IMR-90 (cell line): Measurements from ENCODE around the gene EHBP1. TPM values are rescaled to one million over a fixed set of nuclear protein-coding genes. Genes with fewer than 3 reads are reported as not detected.

Experiments
- ATAC-seq: fragments of 200-7000 bp; cut with Tn5 transposase; 2 replicates; pipeline ENCODE4 v1.9.1; 2020; ENCODE audit warnings: low read depth, mild to moderate bottlenecking, moderate library complexity
- BruUV-seq: library from RNA; stranded (reverse); fragments of 400-500 nt; replicated peaks from 2 replicates; lab custom pipeline; 2021; lab: Mats Ljungman, UMichigan
- CTCF ChIA-PET: fragments of 300-600 bp; formaldehyde crosslinking; extraction: SDS; loops from one replicate; lab custom pipeline; 2021; ENCODE audit warnings: antibody characterized with exemption; lab: Yijun Ruan, JAX
- POLR2A ChIA-PET: fragments of 300-600 bp; sonication (Branson Sonifier 250); formaldehyde crosslinking; loops from one replicate; lab custom pipeline; 2022; ENCODE audit warnings: antibody characterized with exemption; ENCODE audit not compliant: unreplicated experiment; lab: Charles Lee
- DNase-seq: peaks from one replicate; pipeline ENCODE4 v3.0.0; 2013
- H2AFZ ChIP-seq: replicated peaks from 2 replicates; pipeline ENCODE3; 2013; ENCODE audit warnings: low read length, mild to moderate bottlenecking; ENCODE audit not compliant: poor library complexity
- H2AK5ac ChIP-seq: 2 replicates; pipeline ENCODE4 v1.6.1; 2013; ENCODE audit warnings: low read depth, low read length, inconsistent platforms
- H2AK9ac ChIP-seq: replicated peaks from 2 replicates; pipeline ENCODE3; 2013; ENCODE audit warnings: mild to moderate bottlenecking, low read depth, low read length, moderate library complexity; ENCODE audit not compliant: poor library complexity
- H2BK120ac ChIP-seq: 2 replicates; pipeline ENCODE4 v1.6.1; 2013; ENCODE audit warnings: low read depth, low read length, inconsistent platforms
- H2BK15ac ChIP-seq: 3 replicates; pipeline ENCODE4 v1.6.1; 2013; ENCODE audit warnings: low read depth, low read length, inconsistent platforms
- H2BK20ac ChIP-seq: 2 replicates; pipeline ENCODE4 v1.6.1; 2013; ENCODE audit warnings: low read depth, mild to moderate bottlenecking, inconsistent platforms, low read length, moderate library complexity
- H2BK5ac ChIP-seq: 2 replicates; pipeline ENCODE4 v1.6.1; 2013; ENCODE audit warnings: mild to moderate bottlenecking, low read depth, low read length, inconsistent platforms; ENCODE audit not compliant: poor library complexity, severe bottlenecking
- H3K14ac ChIP-seq: replicated peaks from 2 replicates; pipeline ENCODE4 v1.6.1; 2013; ENCODE audit warnings: low read depth, low read length, inconsistent platforms
- H3K18ac ChIP-seq: 2 replicates; pipeline ENCODE4 v1.6.1; 2013; ENCODE audit warnings: low read depth, low read length, control low read depth
- H3K23ac ChIP-seq: 2 replicates; pipeline ENCODE4 v1.6.1; 2013; ENCODE audit warnings: low read depth, low read length, inconsistent platforms
- H3K27ac ChIP-seq: 2 replicates; pipeline ENCODE4 v1.5.1; 2013; ENCODE audit warnings: mild to moderate bottlenecking, control low read depth, low read length; ENCODE audit not compliant: insufficient read depth
- H3K27me3 ChIP-seq: 2 replicates; pipeline ENCODE4 v1.6.1; 2013; ENCODE audit warnings: low read length; ENCODE audit not compliant: control insufficient read depth, insufficient read depth
- H3K36me3 ChIP-seq: 2 replicates; pipeline ENCODE4 v1.6.1; 2013; ENCODE audit warnings: low read length, mixed read lengths; ENCODE audit not compliant: control insufficient read depth, insufficient read depth
- H3K4ac ChIP-seq: 2 replicates; pipeline ENCODE4 v1.6.1; 2013; ENCODE audit warnings: low read depth, low read length, inconsistent platforms
- H3K4me1 ChIP-seq: 2 replicates; pipeline ENCODE4 v1.6.1; 2013; ENCODE audit warnings: low read length, mixed read lengths; ENCODE audit not compliant: control insufficient read depth, insufficient read depth
- H3K4me2 ChIP-seq: 2 replicates; pipeline ENCODE4 v1.6.1; 2013; ENCODE audit warnings: low read depth, mild to moderate bottlenecking, control low read depth, low read length, moderate library complexity
- H3K4me3 ChIP-seq: 2 replicates; pipeline ENCODE4 v1.5.1; 2013; ENCODE audit warnings: low read depth, mild to moderate bottlenecking, control low read depth, low read length, moderate library complexity; ENCODE audit not compliant: insufficient read depth
- H3K56ac ChIP-seq: 2 replicates; pipeline ENCODE4 v1.6.1; 2013; ENCODE audit warnings: low read length, inconsistent platforms; ENCODE audit not compliant: insufficient read depth; ENCODE audit errors: extremely low read depth
- H3K79me1 ChIP-seq, 2 experiments: 2 replicates each; pipeline ENCODE4 v1.6.1; 2013; ENCODE audit warnings: low read length in 2 of 2, inconsistent platforms in 1 of 2, low read depth in 1 of 2
- H3K9ac ChIP-seq: 2 replicates; pipeline ENCODE4 v1.6.1; 2013; ENCODE audit warnings: low read depth, low read length, control low read depth
- H3K9me1 ChIP-seq: 2 replicates; pipeline ENCODE4 v1.6.1; 2013; ENCODE audit warnings: low read length, inconsistent platforms; ENCODE audit not compliant: insufficient read depth
- H3K9me3 ChIP-seq: 2 replicates; pipeline ENCODE4 v1.6.1; 2013; ENCODE audit warnings: low read length; ENCODE audit not compliant: control insufficient read depth, insufficient read depth
- H4K20me1 ChIP-seq: 2 replicates; pipeline ENCODE4 v1.6.1; 2013; ENCODE audit warnings: low read length, inconsistent platforms; ENCODE audit not compliant: insufficient read depth
- H4K5ac ChIP-seq: 2 replicates; pipeline ENCODE4 v1.6.1; 2013; ENCODE audit warnings: mild to moderate bottlenecking, low read depth, low read length, control low read depth
- H4K8ac ChIP-seq, 2 experiments: 2 replicates each; pipeline ENCODE4 v1.6.1; 2013; ENCODE audit warnings: low read depth in 2 of 2, low read length in 2 of 2, control low read depth in 1 of 2, inconsistent platforms in 1 of 2
- H4K91ac ChIP-seq: 2 replicates; pipeline ENCODE4 v1.6.1; 2013; ENCODE audit warnings: low read depth, low read length, inconsistent platforms; ENCODE audit not compliant: insufficient read depth
- BHLHE40 ChIP-seq: fragments of 150-350 bp; IDR thresholded peaks from 2 replicates; pipeline ENCODE4 v1.6.1; 2016; ENCODE audit warnings: mild to moderate bottlenecking, low read depth, low read length
- CEBPB ChIP-seq: IDR thresholded peaks from 2 replicates; pipeline ENCODE4 v1.6.1; 2012; ENCODE audit warnings: low read depth, low read length, improper control_type of control experiment
- CHD1 ChIP-seq: IDR thresholded peaks from 2 replicates; pipeline ENCODE4 v1.6.1; 2012; ENCODE audit warnings: low read depth, low read length, improper control_type of control experiment
- CTCF ChIP-seq: conservative IDR thresholded peaks from 2 replicates; pipeline ENCODE4 v1.5.1; 2012; ENCODE audit warnings: mild to moderate bottlenecking, low read depth, low read length, improper control_type of control experiment
- ELK1 ChIP-seq: fragments of 150-350 bp; IDR thresholded peaks from 2 replicates; pipeline ENCODE4 v1.6.1; 2016; ENCODE audit warnings: low read depth, mild to moderate bottlenecking, low read length, moderate library complexity, borderline replicate concordance
- FOS ChIP-seq: fragments of 150-350 bp; IDR thresholded peaks from 2 replicates; pipeline ENCODE4 v1.6.1; 2016; ENCODE audit warnings: low read depth, low read length
- MAFK ChIP-seq: IDR thresholded peaks from 2 replicates; pipeline ENCODE4 v1.6.1; 2012; ENCODE audit warnings: low read depth, low read length, improper control_type of control experiment
- MAZ ChIP-seq: IDR thresholded peaks from 2 replicates; pipeline ENCODE4 v1.6.1; 2012; ENCODE audit warnings: low read depth, mild to moderate bottlenecking, low read length, improper control_type of control experiment, moderate library complexity, borderline replicate concordance
- MXI1 ChIP-seq: IDR thresholded peaks from 2 replicates; pipeline ENCODE4 v1.6.1; 2012; ENCODE audit warnings: low read depth, mild to moderate bottlenecking, low read length, moderate library complexity, borderline replicate concordance
- NFE2L2 ChIP-seq: fragments of 150-350 bp; IDR thresholded peaks from 2 replicates; pipeline ENCODE4 v1.6.1; 2016; ENCODE audit warnings: low read depth, mild to moderate bottlenecking, low read length
- POLR2A ChIP-seq: IDR thresholded peaks from 2 replicates; pipeline ENCODE4 v1.6.1; 2012; ENCODE audit warnings: mild to moderate bottlenecking, low read depth, low read length
- RAD21 ChIP-seq: IDR thresholded peaks from 2 replicates; pipeline ENCODE4 v1.6.1; 2012; ENCODE audit warnings: low read length, improper control_type of control experiment
- RCOR1 ChIP-seq: IDR thresholded peaks from 2 replicates; pipeline ENCODE4 v1.6.1; 2012; ENCODE audit warnings: mild to moderate bottlenecking, low read length, improper control_type of control experiment; ENCODE audit not compliant: insufficient replicate concordance
- RFX5 ChIP-seq: IDR thresholded peaks from 2 replicates; pipeline ENCODE4 v1.8.0; 2012; ENCODE audit warnings: low read depth, mild to moderate bottlenecking, low read length, moderate library complexity
- SMC3 ChIP-seq: fragments of 150-350 bp; IDR thresholded peaks from 2 replicates; pipeline ENCODE4 v1.6.1; 2016; ENCODE audit warnings: low read depth, mild to moderate bottlenecking, antibody characterized with exemption, low read length, moderate library complexity
- USF2 ChIP-seq: fragments of 150-350 bp; IDR thresholded peaks from 2 replicates; pipeline ENCODE4 v1.6.1; 2017; ENCODE audit warnings: mild to moderate bottlenecking, antibody characterized with exemption, low read length, low read depth
- WGBS, 2 experiments: methylation state at CpG; one replicate each; pipeline versions ENCODE4 v1.1.5 to v1.1.7; 2013; ENCODE audit warnings: missing lambda C conversion rate in 2 of 2; ENCODE audit not compliant: insufficient read length in 1 of 2; ENCODE audit errors: extremely low coverage in 2 of 2; 5-methylcytosine and 5-hydroxymethylcytosine counted together
- dilution Hi-C: fragments of 300-500 bp; cut with HindIII; formaldehyde crosslinking; loops from one replicate; pipeline ENCODE4 v1.14.3; 2018; ENCODE audit warnings: low sequenced_read_pairs; ENCODE audit not compliant: unreplicated experiment
- in situ Hi-C: fragments of 300-500 bp; cut with MboI; formaldehyde crosslinking; loops from 3 replicates; pipeline ENCODE4 v1.14.3; 2019; ENCODE audit warnings: low sequenced_read_pairs, inconsistent platforms, mixed read lengths
- intact Hi-C: fragments of 100-400 bp; cut with micrococcal nuclease; formaldehyde crosslinking; loops from 2 replicates; pipeline ENCODE4 v1.10.0; 2022
- polyA plus RNA-seq, 3 experiments: library from polyadenylated mRNA; depleted of rRNA; stranded (reverse); fragments of >200 nt; gene quantifications; 2 replicates each; pipeline ENCODE4 v1.2.3, GENCODE V29; 2012; ENCODE audit warnings: low replicate concordance in 1 of 3
- total RNA-seq: library from RNA; depleted of rRNA; stranded (reverse); fragments of >200 nt; gene quantifications from 2 replicates; pipeline ENCODE4 v1.2.3, GENCODE V29; 2012

Gene EHBP1
- total and polyA plus RNA-seq, 2 of the 4 experiments (the other 2 are of a cell fraction): 28.3 to 44.4 TPM

- Histone ChIP-seq H3K27me3 (no peaks in the 10 kb centered on the region), H4K5ac (no peak overlapping the region), H4K20me1 (no peaks in the 10 kb centered on the region), H2BK20ac (no peak overlapping the region), H3K18ac (no peak overlapping the region), H3K4me2 (no peak overlapping the region), H2AK9ac (no peak overlapping the region), H3K9ac (no peak overlapping the region), H3K14ac (no peak overlapping the region), H2AK5ac (no peak overlapping the region), H2AFZ (no peak overlapping the region), H3K4me3 (no peak overlapping the region), H3K9me3 (peaks cover 6% of the 10 kb centered on the region; the same call in 1 of the 2 replicates), H3K36me3 (peaks cover 12% of the 10 kb centered on the region; the same call in 1 of the 2 replicates), H2BK5ac (no peak overlapping the region), H3K4ac (no peak overlapping the region), H3K79me1 (peaks cover 0 to 2% of the 10 kb centered on the region in 2 experiments; a peak in 1 of 4 replicates), H3K27ac (no peak overlapping the region), H4K8ac (no peak overlapping the region), H2BK15ac (no peak overlapping the region), H3K9me1 (no peaks in the 10 kb centered on the region), H3K4me1 (no peaks in the 10 kb centered on the region), H3K23ac (no peak overlapping the region), H3K56ac (no peak overlapping the region), H2BK120ac (no peak overlapping the region), H4K91ac (no peak overlapping the region)
- POLR2A ChIA-PET: no interaction called here
- ATAC-seq (no peak), DNase-seq (no peak)
- BruUV-seq: no TSS peak
- 83% methylated on average over 1 of the region's 2 CpGs; no CpG with 5 or more reads in 1 of the 2 experiments for WGBS, 2 experiments
- dilution Hi-C loops (no loop called here), intact Hi-C loops (no loop called here), in situ Hi-C loops (no loop called here)
- TF ChIP-seq POLR2A: no peak
- no peak for TF ChIP-seq ELK1
- TF ChIP-seq CEBPB: no peak
- no peak for TF ChIP-seq RFX5
- no peak for TF ChIP-seq CHD1
- no peak for TF ChIP-seq NFE2L2
- TF ChIP-seq RAD21: no peak
- TF ChIP-seq CTCF: no peak
- no peak for TF ChIP-seq MAZ
- TF ChIP-seq SMC3: no peak
- no peak for TF ChIP-seq FOS
- TF ChIP-seq USF2: no peak
- no peak for TF ChIP-seq MAFK
- no peak for TF ChIP-seq RCOR1
- TF ChIP-seq BHLHE40: no peak
- TF ChIP-seq MXI1: no peak
- CTCF ChIA-PET: no interaction called here
These were observed 213.5 kb downstream of the EHBP1 start for GRCh38 chr2:62919041-62919440.
